GM18508 (cell line): ENCODE measurements around the gene CMIP.
"Not testable (repeated sequence)": the region's sequence is repeated elsewhere in the genome, so short reads cannot be mapped to it uniquely, and the experiment has no call there.

ENCODE experiments used
- ATAC-seq: cut with Tn5 transposase; IDR thresholded peaks from one replicate; pipeline ENCODE4 v1.9.1; 2021; ENCODE audit warnings: moderate number of reproducible peaks; ENCODE audit not compliant: insufficient read depth, unreplicated experiment

The CMIP gene

DNA sequence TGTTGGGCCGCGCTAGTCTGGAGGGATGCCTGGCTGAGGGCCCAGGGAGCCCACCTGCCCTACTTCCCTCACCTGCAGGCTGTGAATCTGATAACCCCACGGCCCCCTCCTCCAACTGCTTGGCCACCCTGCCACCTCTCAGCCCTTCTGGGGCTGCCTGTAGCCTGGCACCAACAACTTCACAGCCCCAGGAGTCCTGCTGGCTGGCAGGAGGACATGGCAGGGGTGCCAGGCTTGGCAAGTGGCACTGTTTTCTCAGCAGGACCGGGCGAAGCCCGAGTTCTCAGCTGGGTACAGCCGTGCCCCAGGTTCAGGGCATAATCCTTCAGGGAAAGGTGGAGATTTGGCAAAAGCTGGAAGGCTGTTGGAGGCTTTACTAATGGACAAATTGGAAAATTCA is 129.6 kb downstream of the CMIP start:
- no peak for ATAC-seq

DNA sequence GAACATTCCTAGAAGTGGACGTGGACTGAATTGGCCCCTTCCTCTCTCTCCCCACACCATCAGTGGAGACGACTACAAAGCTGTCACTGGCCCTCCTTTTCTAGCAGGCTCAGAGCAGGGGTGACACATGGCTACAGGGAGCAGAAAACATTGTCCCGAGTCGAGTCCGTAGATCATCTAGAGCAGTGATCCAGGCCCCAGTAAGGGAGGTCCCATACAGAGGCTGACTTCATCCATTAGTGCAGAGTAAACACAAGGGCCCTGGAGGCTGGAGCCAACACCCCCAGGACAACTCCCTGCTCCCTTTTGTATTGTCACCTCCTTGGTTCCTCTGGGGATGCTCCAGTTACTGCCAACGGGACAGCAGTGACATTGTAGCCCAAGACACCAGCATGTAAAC is 130.7 kb downstream of the CMIP start:
- ATAC-seq = no peak

DNA sequence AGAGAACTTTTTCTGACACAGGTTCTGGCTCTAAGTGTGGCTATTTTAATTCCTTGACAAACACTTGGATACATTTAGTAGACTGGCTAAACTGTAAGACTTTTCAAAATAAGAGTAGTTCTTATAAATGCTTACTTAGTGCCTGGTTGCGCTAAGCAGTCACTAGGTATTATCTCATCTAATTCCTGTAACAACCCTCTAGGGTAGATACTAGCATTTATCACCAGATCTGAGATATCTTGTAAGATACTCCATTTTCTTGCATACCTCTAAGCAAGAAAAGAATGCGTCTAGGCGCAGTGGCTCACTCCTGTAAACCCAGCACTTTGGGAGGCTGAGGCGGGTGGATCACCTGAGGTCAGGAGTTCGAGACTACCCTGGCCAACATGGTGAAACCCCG is 131.2 kb downstream of the CMIP start:
- no peak for ATAC-seq

DNA sequence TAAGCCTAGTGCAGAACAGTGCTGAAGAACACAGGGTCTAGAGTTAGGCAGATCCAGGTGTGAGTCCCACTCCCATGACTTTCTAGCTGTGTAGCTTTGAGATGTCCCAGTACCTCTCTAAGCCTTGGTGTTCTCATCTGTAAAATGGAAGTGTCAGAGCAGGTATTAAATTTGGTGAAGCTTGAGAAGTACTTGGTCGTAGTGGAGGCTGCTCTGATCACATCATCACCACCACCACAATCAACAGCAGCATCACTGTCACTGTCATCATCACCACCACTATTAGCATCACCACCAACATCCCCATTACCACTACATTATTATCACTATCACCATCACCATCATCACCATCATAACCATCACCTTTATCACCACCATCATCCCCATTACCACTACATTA is 132.1 kb downstream of the CMIP start:
- ATAC-seq = no peak

- not testable (repeated sequence) for ATAC-seq
These were observed 132.7 kb downstream of the CMIP start for GRCh38 chr16:81577272-81577671.

- no peak for ATAC-seq
These were observed 133.5 kb downstream of the CMIP start for GRCh38 chr16:81578076-81578475.

- ATAC-seq = no peak
These were observed 134.2 kb downstream of the CMIP start for GRCh38 chr16:81578636-81579413.

- no peak for ATAC-seq
These were observed 136.5 kb downstream of the CMIP start for GRCh38 chr16:81581107-81581506.

DNA sequence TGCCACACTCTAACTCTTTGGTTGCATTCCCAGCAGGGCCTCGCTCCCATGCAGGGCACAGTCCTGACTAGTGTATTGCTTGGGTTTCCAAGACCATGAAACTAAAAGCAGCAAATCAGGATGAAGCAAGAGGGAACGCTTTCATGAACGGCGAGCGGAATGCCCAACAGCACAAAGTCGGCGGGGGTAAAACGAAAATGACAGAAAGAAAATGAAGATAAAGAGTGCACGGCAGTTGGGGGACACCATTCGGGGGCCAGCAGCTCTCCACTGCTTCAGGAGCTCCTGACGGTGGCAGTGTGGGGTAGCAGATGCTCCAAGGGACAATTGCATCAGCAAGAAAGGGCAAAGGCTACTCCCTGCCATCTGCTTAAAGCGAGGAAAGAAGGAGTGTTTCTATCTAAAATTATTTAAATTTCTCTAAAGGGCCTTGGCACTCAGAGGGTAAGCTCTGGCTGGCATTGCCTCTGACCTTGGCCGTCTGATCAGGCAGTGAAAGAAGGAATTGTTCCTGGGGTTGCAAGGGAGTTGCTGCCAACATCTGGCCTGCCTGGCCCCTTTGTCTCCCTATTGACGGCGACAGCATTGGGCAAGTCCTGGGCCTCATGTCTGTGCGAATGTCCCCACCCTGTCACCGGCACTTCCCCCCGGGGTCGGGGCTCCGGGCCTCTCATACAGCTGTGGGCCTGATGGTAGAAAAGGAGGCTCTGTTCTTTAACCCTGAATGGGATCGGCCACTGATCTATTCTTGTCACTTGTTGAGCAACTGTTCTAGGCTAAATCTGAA is 138.2 kb downstream of the CMIP start:
- no peak for ATAC-seq

DNA sequence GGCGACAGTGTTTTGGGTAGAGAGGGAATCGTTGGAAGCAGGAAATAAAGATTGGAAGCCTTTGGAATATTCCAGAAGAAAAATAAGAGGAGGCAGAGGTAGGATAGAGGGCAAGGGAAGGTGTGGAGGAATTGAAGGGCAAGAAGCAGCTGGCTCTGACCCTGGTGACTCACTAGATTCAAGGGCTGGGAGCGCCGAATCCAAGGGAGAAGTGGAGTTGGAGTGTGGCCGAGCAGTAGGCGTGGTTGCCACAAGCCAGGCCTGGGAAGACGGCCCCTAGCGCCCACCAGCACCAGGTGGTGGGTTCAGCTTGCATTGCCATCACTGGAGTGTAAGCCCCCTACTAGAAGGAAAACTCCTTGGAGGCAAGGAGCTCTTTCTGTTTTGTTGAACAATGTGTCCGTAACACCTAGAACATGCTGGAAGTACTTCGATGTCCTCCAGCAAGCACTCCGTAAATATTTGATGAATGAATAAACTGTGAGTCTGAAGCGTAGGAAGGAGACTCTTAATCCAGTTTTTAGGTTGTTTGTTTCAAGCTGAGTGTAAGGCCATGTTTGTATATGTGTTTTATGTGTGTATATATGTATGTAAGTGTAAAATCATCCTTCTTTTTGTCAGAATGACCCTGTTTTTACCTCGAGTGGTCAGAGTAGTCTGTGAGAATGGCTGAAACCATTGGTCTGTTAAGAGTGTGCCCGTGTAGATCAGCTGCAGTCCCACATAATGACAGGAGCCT is 139.5 kb downstream of the CMIP start:
- no peak for ATAC-seq

GRCh38 chr16:81585785-81586184 is 141.2 kb downstream of the CMIP start:
- no peak for ATAC-seq

GRCh38 chr16:81586417-81586816 is 141.8 kb downstream of the CMIP start:
- ATAC-seq = no peak

DNA sequence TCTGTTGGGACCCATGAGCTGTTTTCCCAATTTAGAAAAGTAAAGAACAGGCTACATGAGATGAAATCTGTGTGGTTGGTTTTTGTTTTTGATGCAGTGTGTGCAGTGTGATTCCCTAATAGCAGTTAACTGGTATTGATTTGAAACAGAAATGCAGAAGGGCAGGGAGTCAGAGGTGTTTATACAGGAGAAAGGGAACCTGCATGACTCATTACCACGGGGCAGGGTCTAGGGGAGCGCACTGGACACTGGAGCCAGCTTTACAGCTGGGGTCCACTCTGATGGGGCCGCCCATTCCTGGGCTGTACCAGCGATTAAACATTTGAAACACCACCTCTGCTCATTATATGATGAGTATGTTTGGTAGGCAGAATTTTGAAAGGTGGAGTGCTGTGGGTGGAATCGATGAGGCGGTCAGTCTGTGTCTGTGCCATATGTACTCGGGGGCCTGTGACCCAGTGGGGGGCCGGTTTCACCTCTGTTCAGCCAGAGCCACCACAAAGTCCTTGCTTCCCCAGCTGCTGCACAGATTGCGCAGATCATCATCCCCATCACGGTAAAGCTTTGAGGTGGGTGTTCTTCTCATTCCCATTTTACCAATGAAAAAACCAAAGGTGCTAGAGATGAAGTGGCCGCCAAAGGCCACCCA is 142.5 kb downstream of the CMIP start:
- no peak for ATAC-seq

GRCh38 chr16:81587626-81588160 is 143.1 kb downstream of the CMIP start:
- no peak for ATAC-seq

- ATAC-seq = no peak
These were observed 143.9 kb downstream of the CMIP start for GRCh38 chr16:81588326-81589081.

GRCh38 chr16:81589975-81590650 is 145.5 kb downstream of the CMIP start:
- ATAC-seq = no peak

GRCh38 chr16:81590714-81591544 is 146.3 kb downstream of the CMIP start:
- no peak for ATAC-seq

DNA sequence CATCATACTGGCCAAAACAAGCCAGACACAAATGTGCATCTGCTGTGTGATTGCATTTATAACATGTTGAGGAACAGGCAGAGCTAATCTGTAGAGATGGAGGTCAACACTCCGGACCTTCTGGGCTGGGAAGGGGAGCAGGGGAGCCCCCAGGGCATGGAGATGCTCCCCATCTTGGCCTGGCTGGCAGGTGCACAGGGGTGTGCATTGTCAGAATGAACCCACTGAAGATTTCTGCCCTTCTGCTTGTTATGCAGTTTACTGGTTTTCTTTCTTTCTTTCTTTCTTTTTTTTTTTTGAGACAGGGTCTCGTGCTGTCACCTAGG is 146.9 kb downstream of the CMIP start:
- no peak for ATAC-seq
